GM21576 (cell line): ENCODE results near the gene ST6GALNAC5.
A peak's percentile ranks its signal among the peaks of the same experiment; 100 is the strongest.
"Not testable (repeated sequence)": the region's sequence is repeated elsewhere in the genome, so short reads cannot be mapped to it uniquely, and the experiment has no call there.

Source experiments
- ATAC-seq: cut with Tn5 transposase; IDR thresholded peaks from one replicate; pipeline ENCODE4 v1.9.1; 2021; ENCODE audit warnings: mild to moderate bottlenecking, moderate library complexity; ENCODE audit not compliant: unreplicated experiment

ST6GALNAC5 gene

DNA sequence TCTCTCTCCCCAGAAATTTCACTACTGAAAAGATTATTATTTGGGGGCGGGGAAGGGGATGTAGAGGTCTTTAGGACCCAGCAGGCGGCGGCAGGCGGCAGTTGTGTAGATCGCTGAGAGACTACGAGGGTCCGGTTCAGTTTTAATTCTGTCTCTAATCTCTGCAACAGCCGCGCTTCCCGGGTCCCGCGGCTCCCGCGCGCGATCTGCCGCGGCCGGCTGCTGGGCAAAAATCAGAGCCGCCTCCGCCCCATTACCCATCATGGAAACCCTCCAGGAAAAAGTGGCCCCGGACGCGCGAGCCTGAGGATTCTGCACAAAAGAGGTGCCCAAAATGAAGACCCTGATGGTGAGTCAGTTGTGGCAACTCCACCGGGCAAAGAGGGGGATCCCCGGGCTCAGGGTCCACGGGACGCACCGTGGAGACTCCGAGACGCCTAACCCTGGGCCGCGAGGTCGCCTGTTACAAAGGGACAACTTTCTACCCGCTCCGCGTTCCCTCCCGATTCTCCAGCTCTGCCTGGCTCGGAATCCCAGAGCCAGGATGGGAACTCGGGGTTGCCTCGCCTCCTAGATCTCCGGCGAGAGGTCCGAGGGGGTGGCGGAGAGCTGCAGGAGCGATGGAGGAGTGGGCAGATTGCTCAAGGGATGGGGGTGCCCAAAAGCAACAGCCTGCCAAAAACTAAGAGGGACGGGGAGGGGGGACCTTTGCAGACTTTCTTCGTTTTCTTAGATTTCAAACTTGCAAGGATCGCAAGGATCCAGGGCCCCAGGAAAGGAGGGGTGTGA is at the start of gene ST6GALNAC5:
Gene ST6GALNAC5 (plus strand): TSS at position 139 of the 789 bp plus-strand sequence.
- ATAC-seq: no peak

GRCh38 chr1:76820028-76820427 is 47.3 kb upstream of the ST6GALNAC5 start:
- no peak for ATAC-seq

- not testable (repeated sequence) for ATAC-seq
These were observed 44.3 kb upstream of the ST6GALNAC5 start for GRCh38 chr1:76822961-76823360.

DNA sequence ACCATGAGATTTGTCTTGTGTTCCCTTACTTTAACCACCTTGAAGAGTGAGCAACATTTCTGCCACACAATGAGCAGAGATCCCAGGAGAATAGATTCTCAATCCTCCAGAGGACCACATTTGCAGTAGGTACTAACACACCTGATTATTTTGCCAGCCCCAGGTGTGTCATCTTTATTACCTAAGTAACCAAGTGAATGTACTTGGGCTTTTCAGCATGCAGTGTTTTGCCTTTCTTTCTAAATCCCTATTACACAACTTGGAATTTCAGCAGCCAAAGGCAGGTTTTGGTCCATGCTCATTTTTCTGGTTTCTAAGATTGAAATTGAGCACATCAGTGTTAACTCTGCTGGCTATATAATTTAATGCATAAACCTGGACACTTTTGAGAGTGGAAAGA is 43.2 kb upstream of the ST6GALNAC5 start:
- no peak for ATAC-seq

DNA sequence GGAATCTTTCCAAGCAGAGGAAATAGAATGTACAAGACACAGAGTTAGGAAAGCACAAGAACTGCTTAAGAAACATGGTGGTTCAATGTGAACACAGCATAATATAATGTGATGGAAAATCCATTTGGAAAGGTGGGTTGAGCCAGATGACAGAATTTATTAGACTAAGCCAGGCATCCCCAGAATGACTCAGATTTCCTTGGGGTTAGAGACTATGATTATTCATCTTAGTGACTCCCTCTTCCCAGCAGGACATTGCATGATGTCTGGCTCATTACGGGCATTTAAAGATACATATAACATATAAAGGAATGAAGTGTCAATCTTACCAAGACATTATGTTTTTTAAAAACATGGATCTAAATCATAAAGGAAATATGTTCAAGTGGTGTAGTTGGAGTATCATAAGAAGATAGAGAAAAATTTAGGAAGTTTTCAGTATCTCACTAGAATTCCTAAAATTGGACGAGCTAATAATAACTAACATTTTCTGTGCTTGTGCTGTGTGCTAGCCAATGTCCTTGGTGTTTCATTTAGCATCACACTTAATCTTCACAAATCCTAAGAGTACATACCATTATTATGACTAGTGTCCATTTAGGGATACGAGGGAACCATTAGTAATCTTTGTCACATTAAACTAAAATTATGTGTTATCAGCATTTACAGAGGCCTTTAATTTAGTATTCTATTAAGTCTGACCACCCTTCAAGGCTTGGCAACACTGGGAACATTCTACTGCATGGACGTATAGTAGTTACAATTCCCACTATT is 41.0 kb upstream of the ST6GALNAC5 start:
- no peak for ATAC-seq

DNA sequence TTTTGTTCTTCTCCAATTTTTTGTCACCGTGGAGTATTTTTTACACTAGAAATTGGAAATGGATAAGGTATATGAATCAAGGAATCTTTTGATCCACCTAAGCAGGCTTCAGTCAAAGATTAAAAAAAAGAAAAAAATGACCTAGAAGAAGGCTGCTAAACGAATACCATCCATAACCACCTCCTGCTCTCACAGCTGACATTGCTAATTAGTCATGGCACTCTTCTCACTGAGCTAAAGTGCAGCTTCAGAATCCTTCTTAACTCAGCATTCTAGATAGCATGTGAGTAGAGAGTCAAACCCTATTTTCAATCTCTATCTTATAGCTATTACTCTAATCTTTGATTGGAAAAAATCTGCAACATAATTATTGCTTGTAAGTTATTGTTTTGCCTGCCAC is 40.2 kb upstream of the ST6GALNAC5 start:
- no peak for ATAC-seq

- ATAC-seq: peak; percentile 68
These were observed 36.9 kb upstream of the ST6GALNAC5 start for GRCh38 chr1:76830373-76830772.

- ATAC-seq: no peak
These were observed 34.8 kb upstream of the ST6GALNAC5 start for GRCh38 chr1:76832521-76832920.

GRCh38 chr1:76833151-76833550 is 34.1 kb upstream of the ST6GALNAC5 start:
- no peak for ATAC-seq

GRCh38 chr1:76833856-76834255 is 33.4 kb upstream of the ST6GALNAC5 start:
- ATAC-seq: no peak

DNA sequence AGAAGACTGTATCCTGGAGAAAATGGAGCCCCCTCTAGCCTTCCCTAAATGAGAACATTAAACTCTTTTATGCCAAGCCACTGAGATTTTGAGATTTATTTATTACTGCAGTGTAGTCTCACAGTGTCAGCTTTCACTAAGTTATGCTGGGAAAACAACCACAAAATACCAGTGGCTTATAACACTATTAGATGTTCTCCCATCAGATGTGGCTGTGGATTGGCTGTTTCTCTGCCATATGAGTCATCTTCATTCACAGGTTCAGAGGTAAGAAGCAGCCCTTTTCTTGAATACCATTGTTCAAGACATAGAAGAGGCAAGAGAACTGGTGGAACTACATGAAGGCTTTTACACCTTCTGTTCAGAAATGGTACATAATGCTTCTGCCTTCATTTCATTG is 32.1 kb upstream of the ST6GALNAC5 start:
- no peak for ATAC-seq

- no peak for ATAC-seq
These were observed 27.0 kb upstream of the ST6GALNAC5 start for GRCh38 chr1:76840278-76840677.

DNA sequence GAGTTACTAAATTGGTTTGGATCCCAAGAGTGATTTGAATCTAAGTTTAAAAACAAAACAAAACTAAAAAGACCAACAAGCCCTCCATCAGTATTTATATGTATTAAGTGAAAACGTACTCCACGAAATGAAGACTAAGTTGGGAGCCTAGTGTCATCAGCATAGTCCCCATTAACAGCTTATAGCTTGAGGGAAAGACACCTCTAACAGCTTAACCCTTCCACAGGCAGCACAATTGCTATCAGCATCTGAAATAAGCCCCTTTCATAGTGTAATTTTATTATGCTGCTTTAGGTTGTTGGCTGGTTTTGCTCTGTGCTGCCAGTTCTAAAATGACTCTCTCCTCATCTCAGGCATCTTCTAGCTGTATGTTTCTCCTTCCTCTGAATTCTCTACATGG is 25.8 kb upstream of the ST6GALNAC5 start:
- no peak for ATAC-seq

- no peak for ATAC-seq
These were observed 23.3 kb upstream of the ST6GALNAC5 start for GRCh38 chr1:76843821-76844464.

DNA sequence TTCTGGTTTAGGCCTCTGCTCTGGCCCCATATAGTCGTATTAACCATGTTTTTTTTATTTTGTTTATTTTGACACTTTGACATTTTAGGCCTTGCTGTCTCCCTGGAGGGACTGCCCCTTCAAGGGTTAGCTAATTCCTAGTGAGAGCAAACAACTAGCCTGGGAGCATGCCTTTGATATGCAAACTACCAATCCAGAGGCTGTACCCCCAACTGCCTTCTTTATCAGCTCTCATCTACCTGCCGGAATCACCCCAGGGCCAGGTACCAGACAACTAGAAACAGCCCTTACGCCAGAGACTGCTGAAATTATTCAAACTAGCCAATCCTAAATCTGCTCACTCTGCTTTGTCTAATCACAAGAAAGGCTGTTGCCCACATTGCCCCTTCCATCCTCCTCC is 13.0 kb upstream of the ST6GALNAC5 start:
- no peak for ATAC-seq

- no peak for ATAC-seq
These were observed 11.2 kb upstream of the ST6GALNAC5 start for GRCh38 chr1:76856104-76856503.

GRCh38 chr1:76857138-76857537 is 10.1 kb upstream of the ST6GALNAC5 start:
- ATAC-seq: no peak

GRCh38 chr1:76857973-76858372 is 9.3 kb upstream of the ST6GALNAC5 start:
- no peak for ATAC-seq

- ATAC-seq: no peak
These were observed 6.1 kb upstream of the ST6GALNAC5 start for GRCh38 chr1:76861149-76861548.

GRCh38 chr1:76862447-76862846 is 4.8 kb upstream of the ST6GALNAC5 start:
- ATAC-seq: no peak

DNA sequence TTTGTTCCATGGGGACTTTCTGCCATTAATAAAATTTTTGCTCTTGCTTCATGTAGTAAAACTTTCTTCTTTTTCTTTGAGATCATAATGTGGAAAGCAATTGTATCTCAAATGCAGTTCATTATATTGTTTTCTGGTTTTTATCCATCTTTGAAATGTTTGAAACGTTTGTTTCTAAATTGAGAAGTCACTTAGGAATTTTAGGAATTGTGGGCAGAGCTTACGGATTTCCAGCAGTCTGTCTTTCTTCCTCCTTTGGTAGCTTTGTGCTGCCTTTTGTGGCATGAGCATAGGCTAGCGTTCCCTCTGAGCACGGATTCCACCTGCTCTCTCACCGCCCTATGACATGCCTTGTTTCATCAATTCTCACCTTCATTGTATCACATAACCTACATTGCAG is 2.9 kb upstream of the ST6GALNAC5 start:
- no peak for ATAC-seq
